SK-N-SH (cell line): Measurements from ENCODE around the gene CDH23. TPM values are rescaled to one million over a fixed set of nuclear protein-coding genes. Genes with fewer than 3 reads are reported as not detected.

Source experiments
- CTCF ChIA-PET: fragments of 300-600, 350-600 bp; formaldehyde crosslinking; extraction: SDS; loops from one replicate; lab custom pipeline; 2021; lab: Yijun Ruan, JAX
- POLR2A ChIA-PET: fragments of 350-600 bp; sonication (Branson Sonifier 250); formaldehyde crosslinking; extraction: SDS; loops from one replicate; lab custom pipeline; 2020; ENCODE audit warnings: antibody characterized with exemption, inconsistent platforms; lab: Yijun Ruan, JAX
- DNase-seq: peaks from one replicate; pipeline ENCODE4 v3.0.0; 2012
- H2AFZ ChIP-seq: fragments of 200-600 bp; sonication (generic); 2 replicates; pipeline ENCODE4 v1.8.1; 2016; ENCODE audit warnings: antibody characterized with exemption, mild to moderate bottlenecking, low read depth
- H3F3A ChIP-seq: fragments of 200-600 bp; sonication (generic); replicated peaks from 2 replicates; pipeline ENCODE3; 2016; ENCODE audit warnings: antibody characterized with exemption, mild to moderate bottlenecking; ENCODE audit not compliant: insufficient read depth
- H3K27ac ChIP-seq, 2 experiments: fragments of 200-500 bp in 1 of 2; fragments of 200-600 bp in 1 of 2; sonication (Bioruptor generic) in 1 of 2; sonication (generic), shearing (Covaris generic) in 1 of 2; 2 replicates each; pipeline versions ENCODE4 v1.5.1 to v1.6.1; 2014 to 2016; ENCODE audit warnings: low read depth in 2 of 2, inconsistent platforms in 1 of 2, low read length in 1 of 2, mild to moderate bottlenecking in 1 of 2, mixed read lengths in 1 of 2
- H3K27me3 ChIP-seq: fragments of 200-600 bp; sonication (generic), shearing (Covaris generic); 2 replicates; pipeline ENCODE4 v1.6.1; 2016; ENCODE audit warnings: mixed run types; ENCODE audit not compliant: insufficient read depth
- H3K36me3 ChIP-seq, 2 experiments: fragments of 200-500 bp in 1 of 2; fragments of 200-600 bp in 1 of 2; sonication (Bioruptor generic) in 1 of 2; sonication (generic) in 1 of 2; replicated peaks in 1 of 2; 2 replicates each; pipeline versions ENCODE3 to v1.5.1; 2014 to 2016; ENCODE audit warnings: low read length in 1 of 2, mild to moderate bottlenecking in 1 of 2; ENCODE audit not compliant: insufficient read depth in 2 of 2, control insufficient read depth in 1 of 2
- H3K4me1 ChIP-seq, 2 experiments: fragments of 200-500 bp in 1 of 2; fragments of 200-600 bp in 1 of 2; sonication (Bioruptor generic) in 1 of 2; sonication (generic), shearing (Covaris generic) in 1 of 2; 2 replicates each; pipeline versions ENCODE4 v1.5.1 to v1.6.1; 2014 to 2016; ENCODE audit warnings: low read depth in 1 of 2, low read length in 1 of 2, mixed run types in 1 of 2; ENCODE audit not compliant: insufficient read depth in 2 of 2, control insufficient read depth in 1 of 2
- H3K4me2 ChIP-seq: fragments of 200-600 bp; sonication (generic), shearing (Covaris generic); 2 replicates; pipeline ENCODE4 v1.6.1; 2017; ENCODE audit warnings: mixed run types
- H3K4me3 ChIP-seq, 2 experiments: fragments of 200-500 bp in 1 of 2; fragments of 200-600 bp in 1 of 2; sonication (Bioruptor generic) in 1 of 2; sonication (generic), shearing (Covaris generic) in 1 of 2; 2 replicates each; pipeline versions ENCODE4 v1.5.1 to v1.8.1; 2014 to 2016; ENCODE audit warnings: low read depth in 2 of 2, inconsistent platforms in 1 of 2, low read length in 1 of 2, mild to moderate bottlenecking in 1 of 2, mixed read lengths in 1 of 2, moderate library complexity in 1 of 2
- H3K79me2 ChIP-seq: fragments of 200-600 bp; sonication (generic); 2 replicates; pipeline ENCODE4 v1.8.1; 2017; ENCODE audit warnings: mild to moderate bottlenecking; ENCODE audit not compliant: insufficient read depth
- H3K9ac ChIP-seq: fragments of 200-600 bp; sonication (generic); 2 replicates; pipeline ENCODE4 v1.6.1; 2017; ENCODE audit warnings: mixed run types
- H3K9me2 ChIP-seq: fragments of 200-600 bp; sonication (generic); 2 replicates; pipeline ENCODE4 v1.6.1; 2017; ENCODE audit warnings: mixed run types
- H3K9me3 ChIP-seq: fragments of 200-600 bp; sonication (generic); 2 replicates; pipeline ENCODE4 v1.6.1; 2017; ENCODE audit warnings: mixed run types, mild to moderate bottlenecking, moderate library complexity
- H4K20me1 ChIP-seq: fragments of 200-600 bp; sonication (generic); 2 replicates; pipeline ENCODE4 v1.6.1; 2017; ENCODE audit warnings: mild to moderate bottlenecking, mixed run types; ENCODE audit not compliant: insufficient read depth
- ELF1 ChIP-seq: IDR thresholded peaks from 2 replicates; pipeline ENCODE4 v1.4.0; 2012
- EP300 ChIP-seq, 2 experiments: IDR thresholded peaks; 2 replicates each; pipeline versions ENCODE4 v1.4.0 to v1.6.1; 2012; ENCODE audit warnings: borderline replicate concordance in 1 of 2, low read depth in 1 of 2, low read length in 1 of 2
- FOSL2 ChIP-seq: IDR thresholded peaks from 2 replicates; pipeline ENCODE4 v1.4.0; 2012; ENCODE audit warnings: low read depth, mild to moderate bottlenecking, moderate library complexity, borderline replicate concordance
- FOXM1 ChIP-seq: IDR thresholded peaks from 2 replicates; pipeline ENCODE4 v1.4.0; 2012; ENCODE audit warnings: low read depth, mild to moderate bottlenecking
- GABPA ChIP-seq: IDR thresholded peaks from 2 replicates; pipeline ENCODE4 v1.4.0; 2012; ENCODE audit warnings: low read depth, mild to moderate bottlenecking
- IRF3 ChIP-seq: fragments of 150-350 bp; IDR thresholded peaks from 2 replicates; pipeline ENCODE4 v1.6.1; 2016; ENCODE audit warnings: mild to moderate bottlenecking, low read depth, low read length
- MEF2A ChIP-seq: IDR thresholded peaks from 2 replicates; pipeline ENCODE4 v1.4.0; 2012; ENCODE audit warnings: low read depth, borderline replicate concordance
- MXI1 ChIP-seq: IDR thresholded peaks from 2 replicates; pipeline ENCODE4 v1.6.1; 2012; ENCODE audit warnings: mild to moderate bottlenecking, low read depth, low read length, improper control_type of control experiment
- NRF1 ChIP-seq: IDR thresholded peaks from 2 replicates; pipeline ENCODE4 v1.6.1; 2012; ENCODE audit warnings: low read depth, mild to moderate bottlenecking, low read length
- RAD21 ChIP-seq: IDR thresholded peaks from 2 replicates; pipeline ENCODE4 v1.6.1; 2012; ENCODE audit warnings: mild to moderate bottlenecking, low read length
- RCOR1 ChIP-seq: fragments of 150-350 bp; IDR thresholded peaks from 2 replicates; pipeline ENCODE4 v1.6.1; 2017; ENCODE audit warnings: antibody characterized with exemption, low read length
- REST ChIP-seq: IDR thresholded peaks from 2 replicates; pipeline ENCODE4 v1.6.1; 2012; ENCODE audit warnings: mild to moderate bottlenecking, low read depth, low read length, moderate library complexity
- RFX5 ChIP-seq: IDR thresholded peaks from 2 replicates; pipeline ENCODE4 v1.6.1; 2012; ENCODE audit warnings: mild to moderate bottlenecking, improper control_type of control experiment, low read length
- SIN3A ChIP-seq: IDR thresholded peaks from 2 replicates; pipeline ENCODE4 v1.6.1; 2012; ENCODE audit warnings: low read depth, mild to moderate bottlenecking, low read length, moderate library complexity, borderline replicate concordance
- TEAD4 ChIP-seq: IDR thresholded peaks from 2 replicates; pipeline ENCODE4 v1.4.0; 2012; ENCODE audit warnings: mild to moderate bottlenecking, borderline replicate concordance; ENCODE audit not compliant: insufficient read depth
- USF1 ChIP-seq: IDR thresholded peaks from 2 replicates; pipeline ENCODE4 v1.4.0; 2012; ENCODE audit warnings: low read depth, borderline replicate concordance
- USF2 ChIP-seq: fragments of 150-350 bp; IDR thresholded peaks from 2 replicates; pipeline ENCODE4 v1.6.1; 2017; ENCODE audit warnings: antibody characterized with exemption, low read length, low read depth, borderline replicate concordance
- YY1 ChIP-seq: IDR thresholded peaks from 2 replicates; pipeline ENCODE4 v1.4.0; 2012; ENCODE audit warnings: low read depth, mild to moderate bottlenecking
- ZBTB33 ChIP-seq: IDR thresholded peaks from 2 replicates; pipeline ENCODE4 v1.4.0; 2012; ENCODE audit warnings: low read depth, borderline replicate concordance
- WGBS: methylation state at CpG from one replicate; pipeline ENCODE4 v1.1.6; 2017; ENCODE audit warnings: low lambda C conversion rate; 5-methylcytosine and 5-hydroxymethylcytosine counted together
- polyA plus RNA-seq, 3 experiments: library from polyadenylated mRNA; depleted of rRNA; stranded (reverse); fragments of >200 nt; gene quantifications; 2 replicates each; pipeline ENCODE4 v1.2.3, GENCODE V29; 2012

Gene CDH23
- polyA plus RNA-seq, 1 of the 3 experiments (the other 2 are of a cell fraction), result 0.03 TPM

GRCh38 chr10:71842856-71843686 lies 446.4 kb downstream of the CDH23 start:
- Histone ChIP-seq H3K36me3 (peaks cover 0 to 4% of the 10 kb centered on the region in 2 experiments), H3K79me2 (peaks cover 98% of the 10 kb centered on the region), H4K20me1 (peaks cover 98% of the 10 kb centered on the region), H3F3A (peaks cover 16% of the 10 kb centered on the region), H3K9ac (no peak overlapping the region), H2AFZ (no peak overlapping the region), H3K27me3 (no peaks in the 10 kb centered on the region), H3K9me2 (no peaks in the 10 kb centered on the region), H3K9me3 (no peaks in the 10 kb centered on the region), H3K4me2 (no peak overlapping the region), H3K27ac (peak overlapping the region in 1 of 2 experiments; percentile 29; a peak in 1 of 4 replicates), H3K4me3 (no peak overlapping the region), H3K4me1 (peaks cover 28 to 46% of the 10 kb centered on the region in 2 experiments)
- ChIA-PET POLR2A (interaction anchor here (3.4 kb wide), 1 partner anchor 8 kb away, joined by 17 read pairs; the partner anchor contains the start of gene PSAP), CTCF (interaction anchor here (2.5 to 3.1 kb wide), 2 partner anchors 53 kb away, joined by 12 read pairs; no protein-coding TSS in a partner anchor)
- WGBS, result 97% methylated on average over 14 of the region's 14 CpGs
- no peak for TF ChIP-seq TEAD4
- TF ChIP-seq YY1, result no peak
- TF ChIP-seq RAD21, result no peak
- no peak for TF ChIP-seq RFX5
- TF ChIP-seq FOXM1, result no peak
- no peak for TF ChIP-seq NRF1
- TF ChIP-seq MEF2A, result no peak
- no peak for TF ChIP-seq MXI1
- no peak for TF ChIP-seq USF2
- no peak for TF ChIP-seq USF1
- TF ChIP-seq RCOR1, result no peak
- TF ChIP-seq FOSL2, result no peak
- TF ChIP-seq REST, result no peak
- TF ChIP-seq ELF1, result no peak
- TF ChIP-seq IRF3, result no peak
- TF ChIP-seq ZBTB33, result no peak
- no peak for TF ChIP-seq SIN3A
- no peak for TF ChIP-seq EP300 (IDR thresholded peaks at IDR 0.05; ENCODE audit: borderline replicate concordance in 1 of 2, low read depth in 1 of 2, low read length in 1 of 2)
- TF ChIP-seq GABPA, result no peak
- no peak for DNase-seq
